Effector memory CD8-positive, alpha-beta T cell (primary cell): Measurements from ENCODE around the gene SMPDL3B.
A peak's percentile ranks its signal among the peaks of the same experiment; 100 is the strongest.

ENCODE experiments used
- ATAC-seq: fragments of 150-1000 bp; cut with Tn5 transposase; replicated peaks from 2 replicates; pipeline ENCODE4 v1.10.0; 2021; ENCODE audit warnings: mild to moderate bottlenecking, moderate library complexity
- DNase-seq, 3 experiments: peaks; one replicate each; pipeline ENCODE4 v3.0.0; 2021
- H3K27ac Mint-ChIP-seq, 2 donors: one replicate each; pipeline ENCODE4 v1.8.0; 2022; ENCODE audit warnings: mild to moderate bottlenecking in 2 of 2, mixed read lengths in 2 of 2, moderate library complexity in 2 of 2
- H3K27me3 Mint-ChIP-seq, 2 donors: one replicate each; pipeline ENCODE4 v1.8.0; 2022; ENCODE audit warnings: mixed read lengths in 2 of 2
- H3K36me3 Mint-ChIP-seq: one replicate; pipeline ENCODE4 v1.8.0; 2022; ENCODE audit warnings: mild to moderate bottlenecking, moderate library complexity, mixed read lengths; ENCODE audit not compliant: insufficient read depth
- H3K4me1 Mint-ChIP-seq, 2 donors: one replicate each; pipeline ENCODE4 v1.8.0; 2022; ENCODE audit warnings: low read depth in 2 of 2, mixed read lengths in 2 of 2
- H3K4me3 Mint-ChIP-seq, 2 donors: one replicate each; pipeline ENCODE4 v1.8.0; 2022; ENCODE audit warnings: mild to moderate bottlenecking in 2 of 2, mixed read lengths in 2 of 2, moderate library complexity in 2 of 2
- H3K9me3 Mint-ChIP-seq, 2 donors: one replicate each; pipeline ENCODE4 v1.8.0; 2022; ENCODE audit warnings: mixed read lengths in 2 of 2

The SMPDL3B gene

GRCh38 chr1:27967106-27967883 lies 32.5 kb downstream of the SMPDL3B start:
- ATAC-seq (no peak), DNase-seq (no peak)
- no peaks in the 10 kb centered on the region for H3K9me3 Mint-ChIP-seq
- peak overlapping the region; percentile 62 to 90 for H3K27ac Mint-ChIP-seq
- H3K36me3 Mint-ChIP-seq, result peaks cover 34% of the 10 kb centered on the region
- H3K4me3 Mint-ChIP-seq, result no peak overlapping the region
- no peaks in the 10 kb centered on the region for H3K27me3 Mint-ChIP-seq
- H3K4me1 Mint-ChIP-seq, result peaks cover 8 to 14% of the 10 kb centered on the region in 2 donors

- H3K27ac Mint-ChIP-seq, result peak overlapping the region in 1 of 2 donors; percentile 62
- no peaks in the 10 kb centered on the region for H3K27me3 Mint-ChIP-seq
- peaks cover 8 to 11% of the 10 kb centered on the region in 2 donors for H3K4me1 Mint-ChIP-seq
- DNase-seq, result no peak
- no peak overlapping the region for H3K4me3 Mint-ChIP-seq
- no peak for ATAC-seq
- no peaks in the 10 kb centered on the region for H3K9me3 Mint-ChIP-seq
- peaks cover 37% of the 10 kb centered on the region for H3K36me3 Mint-ChIP-seq
These were observed 33.2 kb downstream of the SMPDL3B start for GRCh38 chr1:27967884-27968466.

GRCh38 chr1:27968692-27969091 lies 33.9 kb downstream of the SMPDL3B start:
- Mint-ChIP-seq H3K4me3 (no peak overlapping the region), H3K36me3 (peaks cover 36% of the 10 kb centered on the region), H3K27ac (peak overlapping the region; percentile 62 to 76)

GRCh38 chr1:27970401-27970800 lies 35.6 kb downstream of the SMPDL3B start:
- no peaks in the 10 kb centered on the region for H3K9me3 Mint-ChIP-seq
- H3K36me3 Mint-ChIP-seq, result peaks cover 18% of the 10 kb centered on the region
- H3K27me3 Mint-ChIP-seq, result no peaks in the 10 kb centered on the region
- peak overlapping the region in 1 of 2 donors; percentile 76 for H3K27ac Mint-ChIP-seq
- ATAC-seq, result no peak
- H3K4me3 Mint-ChIP-seq, result no peak overlapping the region
- DNase-seq, result no peak
- peaks cover 4 to 7% of the 10 kb centered on the region in 2 donors for H3K4me1 Mint-ChIP-seq

More at GRCh38 chr1:27968692-27969091, 33.9 kb downstream of the SMPDL3B start:
- Mint-ChIP-seq H3K9me3 (no peaks in the 10 kb centered on the region), H3K4me1 (peaks cover 6 to 11% of the 10 kb centered on the region in 2 donors), H3K27me3 (no peaks in the 10 kb centered on the region)
- ATAC-seq (no peak), DNase-seq (no peak)

- Mint-ChIP-seq H3K4me1 (peaks cover 4 to 7% of the 10 kb centered on the region in 2 donors), H3K4me3 (no peak overlapping the region), H3K36me3 (peaks cover 16% of the 10 kb centered on the region), H3K27ac (peak overlapping the region in 1 of 2 donors; percentile 32), H3K27me3 (no peaks in the 10 kb centered on the region), H3K9me3 (no peaks in the 10 kb centered on the region)
- no peak for DNase-seq
- ATAC-seq, result no peak
These were observed 36.9 kb downstream of the SMPDL3B start for GRCh38 chr1:27971674-27972073.

- H3K9me3 Mint-ChIP-seq, result no peaks in the 10 kb centered on the region
- peak overlapping the region in 1 of 2 donors; percentile 78 for H3K27ac Mint-ChIP-seq
- H3K4me3 Mint-ChIP-seq, result no peak overlapping the region
- peaks cover 4 to 7% of the 10 kb centered on the region in 2 donors for H3K4me1 Mint-ChIP-seq
- H3K27me3 Mint-ChIP-seq, result no peaks in the 10 kb centered on the region
- DNase-seq (no peak), ATAC-seq (no peak)
- peaks cover 17% of the 10 kb centered on the region for H3K36me3 Mint-ChIP-seq
These were observed 37.3 kb downstream of the SMPDL3B start for GRCh38 chr1:27972141-27972540.

- no peak overlapping the region for H3K4me3 Mint-ChIP-seq
- H3K27ac Mint-ChIP-seq, result peak overlapping the region; percentile 73 to 78
- peaks cover 12% of the 10 kb centered on the region for H3K36me3 Mint-ChIP-seq
- no peaks in the 10 kb centered on the region for H3K9me3 Mint-ChIP-seq
- ATAC-seq (no peak), DNase-seq (no peak)
- peaks cover 0 to 7% of the 10 kb centered on the region in 2 donors for H3K4me1 Mint-ChIP-seq
- no peaks in the 10 kb centered on the region for H3K27me3 Mint-ChIP-seq
These were observed 39.1 kb downstream of the SMPDL3B start for GRCh38 chr1:27973771-27974416.

- Mint-ChIP-seq H3K36me3 (peaks cover 12% of the 10 kb centered on the region), H3K27ac (peak overlapping the region; percentile 73 to 78), H3K9me3 (no peaks in the 10 kb centered on the region), H3K4me3 (no peak overlapping the region), H3K4me1 (peaks cover 0 to 5% of the 10 kb centered on the region in 2 donors), H3K27me3 (no peaks in the 10 kb centered on the region)
- DNase-seq (no peak), ATAC-seq (no peak)
These were observed 39.6 kb downstream of the SMPDL3B start for GRCh38 chr1:27974417-27974781.

- Mint-ChIP-seq H3K27me3 (no peaks in the 10 kb centered on the region), H3K27ac (no peak overlapping the region)
- DNase-seq, result peak in 2 of 3 experiments; percentile 13 to 14
These were observed 44.5 kb downstream of the SMPDL3B start for GRCh38 chr1:27979151-27979858.

GRCh38 chr1:27979859-27980201 lies 45.0 kb downstream of the SMPDL3B start:
- Mint-ChIP-seq H3K4me1 (no peaks in the 10 kb centered on the region), H3K4me3 (no peak overlapping the region), H3K27me3 (no peaks in the 10 kb centered on the region), H3K9me3 (no peaks in the 10 kb centered on the region), H3K27ac (no peak overlapping the region), H3K36me3 (peaks cover 15% of the 10 kb centered on the region)
- no peak for DNase-seq
- no peak for ATAC-seq

More at GRCh38 chr1:27979151-27979858, 44.5 kb downstream of the SMPDL3B start:
- no peaks in the 10 kb centered on the region for H3K4me1 Mint-ChIP-seq
- H3K4me3 Mint-ChIP-seq, result no peak overlapping the region
- H3K36me3 Mint-ChIP-seq, result peaks cover 10% of the 10 kb centered on the region
- H3K9me3 Mint-ChIP-seq, result no peaks in the 10 kb centered on the region
- peak; percentile 50 for ATAC-seq

- ATAC-seq (no peak), DNase-seq (no peak)
- H3K27ac Mint-ChIP-seq, result no peak overlapping the region
These were observed 45.5 kb downstream of the SMPDL3B start for GRCh38 chr1:27980216-27980845.

GRCh38 chr1:27981145-27981544 lies 46.3 kb downstream of the SMPDL3B start:
- H3K4me3 Mint-ChIP-seq, result no peak overlapping the region

More at GRCh38 chr1:27980216-27980845, 45.5 kb downstream of the SMPDL3B start:
- Mint-ChIP-seq H3K36me3 (peaks cover 15% of the 10 kb centered on the region), H3K4me1 (no peaks in the 10 kb centered on the region), H3K27me3 (no peaks in the 10 kb centered on the region), H3K9me3 (no peaks in the 10 kb centered on the region), H3K4me3 (no peak overlapping the region)

More at GRCh38 chr1:27981145-27981544, 46.3 kb downstream of the SMPDL3B start:
- H3K9me3 Mint-ChIP-seq, result no peaks in the 10 kb centered on the region
- DNase-seq (no peak), ATAC-seq (no peak)
- no peaks in the 10 kb centered on the region for H3K4me1 Mint-ChIP-seq
- H3K36me3 Mint-ChIP-seq, result peaks cover 15% of the 10 kb centered on the region
- H3K27me3 Mint-ChIP-seq, result no peaks in the 10 kb centered on the region
- H3K27ac Mint-ChIP-seq, result no peak overlapping the region
